Transverse colon (tissue), 4 donors: ENCODE results near the gene NTN5.

Source experiments
- POLR2AphosphoS5 ChIP-seq, 3 donors: sonication (generic); formaldehyde crosslinking; IDR thresholded peaks; one replicate each; pipeline ENCODE4 v1.6.1; 2016; ENCODE audit warnings: antibody characterized with exemption in 3 of 3
- TF ChIP-seq, protein P1 (sequence below), 5 experiments: fragments of 200-600 bp in 3 of 5; fragments of 450-650 bp in 2 of 5; sonication (generic) in 3 of 5; IDR thresholded peaks; 1 replicate in 2 of 5; 2 replicates in 3 of 5; pipeline ENCODE4 v1.5.1; 2016 to 2017; ENCODE audit warnings: antibody characterized with exemption in 5 of 5, inconsistent platforms in 3 of 5, mild to moderate bottlenecking in 2 of 5, moderate library complexity in 1 of 5

DNA sequence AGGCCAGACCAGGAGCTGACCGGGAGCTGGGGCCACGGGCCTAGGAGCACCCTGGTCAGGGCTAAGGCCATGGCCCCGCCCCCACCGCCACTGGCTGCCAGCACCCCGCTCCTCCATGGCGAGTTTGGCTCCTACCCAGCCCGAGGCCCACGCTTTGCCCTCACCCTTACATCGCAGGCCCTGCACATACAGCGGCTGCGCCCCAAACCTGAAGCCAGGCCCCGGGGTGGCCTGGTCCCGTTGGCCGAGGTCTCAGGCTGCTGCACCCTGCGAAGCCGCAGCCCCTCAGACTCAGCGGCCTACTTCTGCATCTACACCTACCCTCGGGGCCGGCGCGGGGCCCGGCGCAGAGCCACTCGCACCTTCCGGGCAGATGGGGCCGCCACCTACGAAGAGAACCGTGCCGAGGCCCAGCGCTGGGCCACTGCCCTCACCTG is 46.9 kb downstream of the NTN5 start:
- TF ChIP-seq, protein P1, sequence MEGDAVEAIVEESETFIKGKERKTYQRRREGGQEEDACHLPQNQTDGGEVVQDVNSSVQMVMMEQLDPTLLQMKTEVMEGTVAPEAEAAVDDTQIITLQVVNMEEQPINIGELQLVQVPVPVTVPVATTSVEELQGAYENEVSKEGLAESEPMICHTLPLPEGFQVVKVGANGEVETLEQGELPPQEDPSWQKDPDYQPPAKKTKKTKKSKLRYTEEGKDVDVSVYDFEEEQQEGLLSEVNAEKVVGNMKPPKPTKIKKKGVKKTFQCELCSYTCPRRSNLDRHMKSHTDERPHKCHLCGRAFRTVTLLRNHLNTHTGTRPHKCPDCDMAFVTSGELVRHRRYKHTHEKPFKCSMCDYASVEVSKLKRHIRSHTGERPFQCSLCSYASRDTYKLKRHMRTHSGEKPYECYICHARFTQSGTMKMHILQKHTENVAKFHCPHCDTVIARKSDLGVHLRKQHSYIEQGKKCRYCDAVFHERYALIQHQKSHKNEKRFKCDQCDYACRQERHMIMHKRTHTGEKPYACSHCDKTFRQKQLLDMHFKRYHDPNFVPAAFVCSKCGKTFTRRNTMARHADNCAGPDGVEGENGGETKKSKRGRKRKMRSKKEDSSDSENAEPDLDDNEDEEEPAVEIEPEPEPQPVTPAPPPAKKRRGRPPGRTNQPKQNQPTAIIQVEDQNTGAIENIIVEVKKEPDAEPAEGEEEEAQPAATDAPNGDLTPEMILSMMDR (IDR thresholded peaks at IDR 0.05), result no peak
- no peak for TF ChIP-seq POLR2AphosphoS5 (IDR thresholded peaks at IDR 0.05)
